Kidney epithelial cell (primary cell): ENCODE results near the gene SLC39A8. TPM values are rescaled to one million over a fixed set of nuclear protein-coding genes. Genes with fewer than 3 reads are reported as not detected.

Experiments
- DNase-seq: peaks from one replicate; pipeline ENCODE4 v3.0.0-alpha.2; 2010; ENCODE audit warnings: low read depth
- H3K27me3 ChIP-seq: 2 replicates; pipeline ENCODE4 v1.6.0; 2011; ENCODE audit warnings: low read length; ENCODE audit not compliant: control insufficient read depth, insufficient read depth
- H3K36me3 ChIP-seq: 2 replicates; pipeline ENCODE4 v1.5.1; 2011; ENCODE audit warnings: low read length; ENCODE audit not compliant: control insufficient read depth, insufficient read depth
- H3K4me3 ChIP-seq: 2 replicates; pipeline ENCODE4 v1.5.1; 2011; ENCODE audit warnings: low read depth, mild to moderate bottlenecking, control low read depth, low read length
- CTCF ChIP-seq: IDR thresholded peaks from 2 replicates; pipeline ENCODE4 v1.5.1; 2011; ENCODE audit warnings: mild to moderate bottlenecking, moderate library complexity, low read length, control low read depth, inconsistent platforms; ENCODE audit not compliant: insufficient read depth, poor library complexity, severe bottlenecking
- total RNA-seq: library from RNA; depleted of rRNA; stranded (reverse); fragments of >200 nt; gene quantifications from 2 replicates; pipeline ENCODE4 v1.2.3, GENCODE V29; 2015

SLC39A8 gene
- total RNA-seq, 1 donor from 2014 or later: 15.8 TPM

- Histone ChIP-seq H3K27me3 (no peaks in the 10 kb centered on the region), H3K36me3 (no peaks in the 10 kb centered on the region), H3K4me3 (no peak overlapping the region)
- TF ChIP-seq CTCF: no peak
- DNase-seq: no peak
Measured at GRCh38 chr4:102334624-102335023, 10.7 kb downstream of the SLC39A8 start.

GRCh38 chr4:102333787-102334186, 11.5 kb downstream of the SLC39A8 start:
- no peaks in the 10 kb centered on the region for H3K36me3 ChIP-seq
- no peak overlapping the region for H3K4me3 ChIP-seq
- no peak for TF ChIP-seq CTCF
- no peak for DNase-seq
- no peaks in the 10 kb centered on the region for H3K27me3 ChIP-seq

- Histone ChIP-seq H3K36me3 (no peaks in the 10 kb centered on the region), H3K27me3 (no peaks in the 10 kb centered on the region), H3K4me3 (no peak overlapping the region)
- no peak for DNase-seq
- no peak for TF ChIP-seq CTCF
Measured at GRCh38 chr4:102328045-102328444, 17.2 kb downstream of the SLC39A8 start.

- Histone ChIP-seq H3K36me3 (no peaks in the 10 kb centered on the region), H3K27me3 (no peaks in the 10 kb centered on the region), H3K4me3 (no peak overlapping the region)
- no peak for TF ChIP-seq CTCF
- no peak for DNase-seq
Measured at GRCh38 chr4:102326951-102327350, 18.3 kb downstream of the SLC39A8 start.

- no peak for DNase-seq
- Histone ChIP-seq H3K36me3 (no peaks in the 10 kb centered on the region), H3K27me3 (no peaks in the 10 kb centered on the region), H3K4me3 (no peak overlapping the region)
- no peak for TF ChIP-seq CTCF
Measured at GRCh38 chr4:102324730-102325129, 20.6 kb downstream of the SLC39A8 start.

GRCh38 chr4:102322736-102323135, 22.5 kb downstream of the SLC39A8 start:
- TF ChIP-seq CTCF: no peak
- Histone ChIP-seq H3K36me3 (no peaks in the 10 kb centered on the region), H3K27me3 (no peaks in the 10 kb centered on the region), H3K4me3 (no peak overlapping the region)
- DNase-seq: no peak
